G401 (cell line): ENCODE measurements around the gene ENDOU. TPM values are rescaled to one million over a fixed set of nuclear protein-coding genes. Genes with fewer than 3 reads are reported as not detected.

Experiments used
- DNase-seq: peaks from one replicate; pipeline ENCODE4 v3.0.0-alpha.2; 2015; ENCODE audit warnings: low spot score
- in situ Hi-C: cut with HindIII; loops from 2 replicates; pipeline ENCODE4 v1.10.0; 2016; ENCODE audit warnings: low sequenced_read_pairs, mixed read lengths
- total RNA-seq: library from RNA; depleted of rRNA; stranded (reverse); fragments of >200 nt; shearing (Covaris generic); gene quantifications from 2 replicates; pipeline ENCODE4 v1.2.3, GENCODE V29; 2014

ENDOU gene
- total RNA-seq, 1 experiment from 2014 or later: 1.9 TPM

DNA sequence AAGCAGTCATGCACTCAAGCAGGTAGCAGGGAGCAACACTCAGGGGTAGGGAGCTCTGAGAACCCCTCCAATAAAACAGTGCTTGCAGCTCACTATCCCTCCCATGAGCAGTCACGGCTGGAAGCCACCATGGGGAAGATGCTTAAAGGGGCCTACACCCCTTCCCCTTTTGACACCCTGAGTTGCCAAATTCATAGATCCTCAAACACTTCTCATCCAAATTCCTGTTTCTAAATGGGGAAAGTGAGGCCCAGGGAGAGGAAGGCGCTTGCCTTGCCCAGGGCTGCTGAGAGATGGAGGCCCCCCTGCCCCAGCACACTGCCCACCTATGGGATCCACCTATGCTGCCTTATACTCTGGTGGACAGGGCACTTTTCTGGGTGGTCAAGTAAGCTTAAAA is 7.2 kb upstream of the ENDOU start:
- in situ Hi-C loops: loop anchor here (10.0 kb wide), 1 partner anchor 52 kb away; no protein-coding TSS in a partner anchor
- DNase-seq: no peak

GRCh38 chr12:47731723-47732122 is 6.4 kb upstream of the ENDOU start:
- DNase-seq: no peak
- in situ Hi-C loops: loop anchor here (10.0 kb wide), 1 partner anchor 53 kb away; no protein-coding TSS in a partner anchor

- DNase-seq: no peak
- in situ Hi-C loops: loop anchor here (10.0 kb wide), 1 partner anchor 54 kb away; no protein-coding TSS in a partner anchor
Measured at GRCh38 chr12:47730341-47730744, 5.1 kb upstream of the ENDOU start.

- in situ Hi-C loops: no loop called here
- DNase-seq: no peak
Measured at GRCh38 chr12:47729233-47729632, 3.9 kb upstream of the ENDOU start.

DNA sequence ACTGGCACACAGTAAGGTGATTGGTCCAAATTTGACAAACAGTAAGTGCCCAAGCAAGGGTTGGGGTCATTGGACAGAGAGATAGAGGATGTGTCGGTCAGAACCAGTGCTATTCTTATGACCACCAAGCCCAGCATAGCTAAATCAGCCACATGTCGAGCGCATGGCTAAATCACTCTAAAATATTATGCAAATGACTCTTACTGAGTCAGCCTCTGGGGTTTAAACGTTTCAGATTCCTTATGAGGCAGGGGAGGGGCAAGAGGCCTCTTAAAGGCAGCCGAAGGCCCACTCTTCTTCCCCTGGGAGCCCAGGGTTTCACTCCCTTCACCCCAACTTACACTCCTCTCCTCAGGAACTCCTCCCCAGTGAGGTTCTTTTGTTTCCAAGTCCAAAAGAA is 603 bp upstream of the ENDOU start:
- in situ Hi-C loops: no loop called here
- no peak for DNase-seq

DNA sequence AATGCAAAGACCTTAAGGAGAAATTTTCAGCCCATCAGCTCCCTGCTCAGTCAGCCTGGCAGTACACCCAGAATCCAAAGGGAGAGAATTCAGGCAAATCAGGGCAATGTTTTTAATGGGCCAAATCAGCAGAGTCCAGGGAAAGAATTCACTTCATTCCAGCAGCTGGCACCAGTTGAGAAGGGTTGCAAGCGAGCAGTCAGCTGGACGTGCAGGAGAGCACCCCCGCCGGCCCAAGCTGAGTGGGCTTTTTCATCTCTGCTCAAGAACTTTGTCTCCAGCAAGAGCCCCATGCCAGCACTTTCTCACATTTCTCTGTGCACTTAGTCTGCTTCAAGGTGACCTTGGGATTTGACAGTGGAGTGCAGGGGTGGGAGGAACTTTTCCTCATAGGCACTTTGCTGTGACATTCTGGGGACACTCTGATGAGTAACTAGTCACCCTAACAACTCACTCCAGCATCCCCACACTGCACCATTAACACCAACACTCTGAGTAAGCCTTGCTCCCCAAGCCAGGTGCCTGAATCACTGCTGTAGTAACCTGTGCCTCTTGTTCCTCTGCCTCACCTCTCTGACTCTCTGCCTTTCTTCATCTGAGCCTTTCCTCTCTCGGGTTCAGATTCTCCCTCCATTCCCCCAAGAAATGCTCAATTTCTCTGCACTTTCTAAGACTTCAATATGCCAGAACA is 2.2 kb downstream of the ENDOU start:
- DNase-seq: peak; percentile 19
- in situ Hi-C loops: no loop called here

- DNase-seq: no peak
- in situ Hi-C loops: no loop called here
Measured at GRCh38 chr12:47722136-47722834, 3.0 kb downstream of the ENDOU start.

DNA sequence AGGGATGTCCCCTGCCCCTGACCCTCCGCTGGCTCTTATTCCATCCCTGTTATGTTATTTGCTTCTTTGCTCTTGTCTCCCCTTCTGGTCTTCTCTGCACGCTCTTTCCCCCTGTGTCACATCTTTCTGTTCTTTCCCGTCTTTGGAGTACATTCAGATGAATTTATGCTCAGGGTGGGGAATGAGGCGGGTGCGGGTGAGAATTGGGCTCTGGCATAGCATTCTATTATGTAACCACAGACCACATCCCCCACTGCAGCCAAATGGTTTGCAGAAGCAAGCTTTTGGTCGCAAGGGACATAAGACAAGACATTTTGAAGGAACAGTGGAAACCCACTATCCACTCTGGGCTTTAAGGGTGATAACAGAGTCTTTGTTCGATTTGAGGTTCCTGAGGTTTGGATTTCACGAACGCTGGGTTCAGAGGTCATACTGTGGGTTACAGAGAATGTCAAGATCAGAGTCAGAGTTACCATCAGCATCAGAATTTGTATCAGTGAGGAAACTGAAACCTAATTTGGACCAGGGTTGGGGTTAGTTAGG is 3.8 kb downstream of the ENDOU start:
- in situ Hi-C loops: no loop called here

GRCh38 chr12:47718531-47718930 is 6.8 kb downstream of the ENDOU start:
- in situ Hi-C loops: no loop called here
- no peak for DNase-seq

More for the DNA sequence above, 3.8 kb downstream of the ENDOU start:
- no peak for DNase-seq

GRCh38 chr12:47717443-47718193 is 7.7 kb downstream of the ENDOU start:
- DNase-seq: peak; percentile 55
- in situ Hi-C loops: no loop called here

DNA sequence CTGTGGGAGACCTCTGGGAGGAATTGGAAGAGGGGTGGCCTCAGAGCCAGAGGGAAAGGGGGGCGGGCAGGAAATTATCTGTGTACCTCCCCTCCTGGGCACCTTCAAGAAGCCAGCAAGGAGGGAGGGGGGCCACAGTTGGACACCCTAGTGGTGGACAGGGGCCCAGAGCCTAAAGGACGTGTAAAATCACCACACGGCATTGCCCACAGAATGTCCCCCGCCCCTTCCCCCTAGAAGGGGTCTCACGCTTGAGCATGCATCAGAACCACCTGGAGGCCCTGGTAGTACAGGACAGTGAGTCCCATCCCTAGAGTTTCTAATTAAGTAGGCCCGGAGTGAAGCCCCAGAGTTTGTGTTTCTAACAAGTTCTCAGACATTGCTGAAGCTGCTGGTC is 8.2 kb downstream of the ENDOU start:
- in situ Hi-C loops: no loop called here
- no peak for DNase-seq

GRCh38 chr12:47715877-47716548 is 9.3 kb downstream of the ENDOU start:
- in situ Hi-C loops: no loop called here

DNA sequence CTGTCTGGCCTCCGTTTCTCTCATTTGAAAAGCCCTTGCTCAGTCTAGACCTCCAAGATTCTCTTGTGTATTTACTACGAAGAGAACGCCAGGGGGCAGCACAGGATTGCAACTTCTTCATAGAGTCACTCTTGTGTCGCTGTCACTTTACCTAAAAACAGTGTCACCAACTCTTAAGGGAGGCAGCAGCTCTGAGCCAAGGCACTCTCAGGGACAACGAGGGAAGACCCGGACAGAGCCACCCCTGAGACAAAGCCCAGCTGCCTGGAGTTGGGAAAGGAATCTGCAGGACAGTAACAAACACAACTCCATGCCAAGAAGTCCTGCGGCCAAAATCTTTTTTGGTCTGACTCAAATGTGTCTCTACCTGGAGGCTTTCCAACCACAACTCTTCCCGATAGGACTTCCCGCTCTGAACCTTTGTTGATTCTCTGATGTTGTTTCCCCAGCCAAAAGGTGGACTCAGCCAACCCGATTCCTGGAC is 9.9 kb downstream of the ENDOU start:
- DNase-seq: peak; percentile 90
- in situ Hi-C loops: no loop called here

More at GRCh38 chr12:47715877-47716548, 9.3 kb downstream of the ENDOU start:
- DNase-seq: no peak

- no peak for DNase-seq
- in situ Hi-C loops: no loop called here
Measured at GRCh38 chr12:47714826-47715386, 10.4 kb downstream of the ENDOU start.

DNA sequence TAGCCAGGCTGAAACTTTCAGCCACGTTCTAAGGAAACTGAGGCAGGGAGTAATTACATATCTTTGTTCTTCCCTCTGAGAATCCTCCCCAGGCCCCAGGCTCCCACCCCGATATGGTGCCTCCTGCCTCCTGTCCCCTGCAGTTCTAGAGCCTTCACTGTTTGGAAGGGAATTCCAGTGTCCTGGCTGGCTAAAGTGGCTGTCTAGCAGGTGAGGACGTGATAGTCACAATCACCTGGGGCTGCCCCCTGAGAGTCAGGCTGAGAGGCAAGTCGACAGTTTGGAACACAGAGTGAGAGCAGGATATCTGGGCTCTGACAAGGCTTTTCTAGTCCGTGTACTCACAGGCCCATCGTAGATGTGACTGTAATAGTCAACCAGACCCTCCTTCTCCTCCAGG is 13.1 kb downstream of the ENDOU start:
- in situ Hi-C loops: no loop called here
- no peak for DNase-seq

DNA sequence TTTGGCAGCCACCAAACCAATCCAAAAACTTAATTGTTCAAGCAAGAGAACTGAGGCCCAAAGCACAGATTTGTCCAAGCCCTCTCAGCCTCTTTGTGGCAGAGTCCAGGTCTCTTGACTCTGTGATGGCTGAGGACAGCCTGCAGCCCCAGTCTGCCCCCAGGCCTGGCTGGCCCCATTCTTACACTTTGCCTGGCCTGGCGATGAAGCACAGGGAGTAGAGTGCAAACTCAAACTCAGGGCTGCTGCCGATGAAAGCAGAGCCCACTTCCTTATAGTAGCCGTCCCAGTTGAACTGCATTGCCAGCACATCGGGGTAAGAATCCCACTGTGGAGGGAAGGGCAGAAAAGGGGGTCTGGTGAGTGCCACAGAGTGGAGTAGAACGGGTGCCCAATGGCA is 13.8 kb downstream of the ENDOU start:
- in situ Hi-C loops: no loop called here
- DNase-seq: no peak

DNA sequence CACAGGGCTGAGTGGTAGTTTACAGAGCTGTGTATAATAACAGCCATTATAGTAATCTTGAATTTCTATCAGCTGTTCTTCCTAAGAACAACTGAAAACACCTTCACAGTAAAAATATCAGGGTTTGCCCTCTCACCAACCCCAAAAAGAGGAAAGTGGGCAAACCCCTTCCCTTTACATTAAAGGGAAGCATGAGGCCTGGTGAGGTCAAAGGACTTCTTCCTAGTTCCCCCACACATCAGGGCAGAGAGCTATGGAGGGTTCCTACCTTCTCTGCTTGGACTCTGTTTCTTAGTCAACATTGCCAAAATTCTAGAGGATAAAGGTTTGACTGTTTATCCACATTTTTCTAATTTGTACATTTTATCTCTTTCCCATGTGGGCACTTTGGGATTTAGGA is 15.0 kb downstream of the ENDOU start:
- in situ Hi-C loops: no loop called here
- no peak for DNase-seq

DNA sequence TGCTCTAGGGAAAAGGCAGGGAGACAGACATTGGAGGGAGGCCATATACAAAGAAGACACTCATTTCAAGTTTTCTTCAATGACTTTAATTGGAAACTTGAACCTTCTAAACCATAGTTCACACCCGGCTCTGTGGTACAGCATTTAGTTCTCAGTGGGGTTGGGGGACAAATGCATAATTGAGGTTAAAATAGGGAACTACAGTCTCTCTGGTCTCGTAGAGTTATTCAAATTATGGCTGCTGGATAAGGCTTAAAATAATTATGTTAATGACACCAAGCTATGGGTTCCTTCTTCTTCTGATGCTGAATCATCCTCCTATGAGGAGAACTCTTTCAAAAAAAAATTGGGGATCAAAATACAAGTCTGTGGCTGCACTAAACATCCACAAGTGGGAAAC is 15.6 kb downstream of the ENDOU start:
- DNase-seq: no peak
- in situ Hi-C loops: no loop called here

GRCh38 chr12:47709237-47709636 is 16.1 kb downstream of the ENDOU start:
- in situ Hi-C loops: no loop called here
- DNase-seq: no peak
